ENCODE results near the gene HPS3. TPM values are rescaled to one million over a fixed set of nuclear protein-coding genes. Genes with fewer than 3 reads are reported as not detected.

Gene HPS3
- total RNA-seq, 1 donor from 2014 or later: 28.6 TPM

- Mint-ChIP-seq H3K4me3 (no peak overlapping the region), H3K27ac (no peak overlapping the region), H3K36me3 (peaks cover 59% of the 10 kb centered on the region), H3K9me3 (peaks cover 12% of the 10 kb centered on the region), H3K27me3 (ENCODE audit: low read depth) (no peaks in the 10 kb centered on the region), H3K4me1 (peaks cover 7% of the 10 kb centered on the region)
- no peak for TF ChIP-seq CTCF (IDR thresholded peaks at IDR 0.05; ENCODE audit: unreplicated experiment)
- no peak for DNase-seq (ENCODE audit: low spot score in 2 of 2, unreplicated experiment in 2 of 2)
These were observed 45.5 kb downstream of the HPS3 start for GRCh38 chr3:149174901-149175300.

GRCh38 chr3:149177122-149177521 lies 47.7 kb downstream of the HPS3 start:
- Mint-ChIP-seq H3K9me3 (peaks cover 12% of the 10 kb centered on the region), H3K27ac (no peak overlapping the region), H3K4me1 (peaks cover 7% of the 10 kb centered on the region), H3K4me3 (no peak overlapping the region), H3K27me3 (ENCODE audit: low read depth) (no peaks in the 10 kb centered on the region), H3K36me3 (peaks cover 47% of the 10 kb centered on the region)
- DNase-seq (ENCODE audit: low spot score in 2 of 2, unreplicated experiment in 2 of 2): no peak
- no peak for TF ChIP-seq CTCF (IDR thresholded peaks at IDR 0.05; ENCODE audit: unreplicated experiment)

- Mint-ChIP-seq H3K4me1 (peaks cover 5% of the 10 kb centered on the region), H3K27me3 (ENCODE audit: low read depth) (no peaks in the 10 kb centered on the region), H3K4me3 (no peak overlapping the region), H3K36me3 (peaks cover 32% of the 10 kb centered on the region), H3K9me3 (peaks cover 9% of the 10 kb centered on the region), H3K27ac (no peak overlapping the region)
- DNase-seq (ENCODE audit: low spot score in 2 of 2, unreplicated experiment in 2 of 2): no peak
- no peak for TF ChIP-seq CTCF (IDR thresholded peaks at IDR 0.05; ENCODE audit: unreplicated experiment)
These were observed 49.8 kb downstream of the HPS3 start for GRCh38 chr3:149179220-149179619.

- TF ChIP-seq CTCF (IDR thresholded peaks at IDR 0.05; ENCODE audit: unreplicated experiment): no peak
- no peak overlapping the region for H3K27ac Mint-ChIP-seq
- H3K4me1 Mint-ChIP-seq: peaks cover under 1% of the 10 kb centered on the region
- peaks cover 27% of the 10 kb centered on the region for H3K36me3 Mint-ChIP-seq
- H3K4me3 Mint-ChIP-seq: no peak overlapping the region
- no peak for DNase-seq (ENCODE audit: low spot score in 2 of 2, unreplicated experiment in 2 of 2)
- H3K9me3 Mint-ChIP-seq: peaks cover 9% of the 10 kb centered on the region
- no peaks in the 10 kb centered on the region for H3K27me3 Mint-ChIP-seq (ENCODE audit: low read depth)
These were observed 50.7 kb downstream of the HPS3 start for GRCh38 chr3:149180057-149180573.

- peaks cover 21% of the 10 kb centered on the region for H3K36me3 Mint-ChIP-seq
- DNase-seq (ENCODE audit: low spot score in 2 of 2, unreplicated experiment in 2 of 2): no peak
- H3K4me3 Mint-ChIP-seq: no peak overlapping the region
- H3K4me1 Mint-ChIP-seq: no peaks in the 10 kb centered on the region
- peaks cover 6% of the 10 kb centered on the region for H3K9me3 Mint-ChIP-seq
- H3K27ac Mint-ChIP-seq: no peak overlapping the region
- H3K27me3 Mint-ChIP-seq (ENCODE audit: low read depth): no peaks in the 10 kb centered on the region
- TF ChIP-seq CTCF (IDR thresholded peaks at IDR 0.05; ENCODE audit: unreplicated experiment): no peak
These were observed 51.7 kb downstream of the HPS3 start for GRCh38 chr3:149181182-149181581.

- Mint-ChIP-seq H3K27ac (no peak overlapping the region), H3K27me3 (ENCODE audit: low read depth) (no peaks in the 10 kb centered on the region), H3K4me1 (peaks cover 5% of the 10 kb centered on the region), H3K4me3 (no peak overlapping the region), H3K36me3 (peaks cover 16% of the 10 kb centered on the region), H3K9me3 (peaks cover 8% of the 10 kb centered on the region)
- no peak for DNase-seq (ENCODE audit: low spot score in 2 of 2, unreplicated experiment in 2 of 2)
- no peak for TF ChIP-seq CTCF (IDR thresholded peaks at IDR 0.05; ENCODE audit: unreplicated experiment)
These were observed 56.8 kb downstream of the HPS3 start for GRCh38 chr3:149186219-149186618.
